ENCODE data around the gene DGKI. TPM values are rescaled to one million over a fixed set of nuclear protein-coding genes. Genes with fewer than 3 reads are reported as not detected.

Gene DGKI
- total and polyA plus RNA-seq, 2 donors (not counting 1 experiment from before 2014, with no cell fraction given), result 0.74 to 2.1 TPM

- H4K20me1 ChIP-seq (ENCODE audit: control insufficient read depth, extremely low read depth, insufficient read depth, low read length), result no peaks in the 10 kb centered on the region
- peak in 1 of 2 donors; percentile 80 for DNase-seq (ENCODE audit: low read depth in 2 of 2)
- no peaks in the 10 kb centered on the region for H3K27me3 ChIP-seq (ENCODE audit: control insufficient read depth, insufficient read depth, low read length)
- no peak overlapping the region for H3K4me3 ChIP-seq (replicated peaks in 1 of 4; ENCODE audit: control extremely low read depth in 1 of 4, insufficient read depth in 1 of 4, low read depth in 3 of 4, low read length in 4 of 4)
- H2AFZ ChIP-seq (ENCODE audit: low read length), result no peak overlapping the region
- H3K27ac ChIP-seq (ENCODE audit: insufficient read depth, low read length), result peak overlapping the region; percentile 61
- peaks cover 2% of the 10 kb centered on the region for H3K79me2 ChIP-seq (ENCODE audit: control insufficient read depth, insufficient read depth, low read length)
- TF ChIP-seq CTCF (conservative IDR thresholded peaks at IDR 0.05 in 1 of 2, IDR thresholded peaks at IDR 0.05 in 1 of 2; ENCODE audit: low read depth in 1 of 2, low read length in 2 of 2), result no peak
- TF ChIP-seq EZH2 (IDR thresholded peaks at IDR 0.05; ENCODE audit: low read length, missing control alignments), result no peak
- H3K36me3 ChIP-seq (ENCODE audit: control insufficient read depth, insufficient read depth, low read length), result peaks cover 25% of the 10 kb centered on the region
- H3K9me3 ChIP-seq (ENCODE audit: control insufficient read depth, insufficient read depth, low read depth, low read length), result peaks cover 1% of the 10 kb centered on the region
- H3K9ac ChIP-seq (ENCODE audit: insufficient read depth, low read length), result no peak overlapping the region
- H3K4me2 ChIP-seq (ENCODE audit: extremely low read depth, insufficient read depth, low read length), result peak overlapping the region; percentile 1
- peaks cover 13% of the 10 kb centered on the region for H3K4me1 ChIP-seq (ENCODE audit: control insufficient read depth, extremely low read depth, insufficient read depth, low read length)
Observed at GRCh38 chr7:137882806-137883205, 36.0 kb upstream of the DGKI start.

GRCh38 chr7:137882261-137882668 is 35.5 kb upstream of the DGKI start:
- no peaks in the 10 kb centered on the region for H4K20me1 ChIP-seq (ENCODE audit: control insufficient read depth, extremely low read depth, insufficient read depth, low read length)
- H3K4me2 ChIP-seq (ENCODE audit: extremely low read depth, insufficient read depth, low read length), result peak overlapping the region; percentile 1
- no peak overlapping the region for H3K4me3 ChIP-seq (replicated peaks in 1 of 4; ENCODE audit: control extremely low read depth in 1 of 4, insufficient read depth in 1 of 4, low read depth in 3 of 4, low read length in 4 of 4)
- no peak overlapping the region for H2AFZ ChIP-seq (ENCODE audit: low read length)
- H3K9ac ChIP-seq (ENCODE audit: insufficient read depth, low read length), result no peak overlapping the region
- H3K9me3 ChIP-seq (ENCODE audit: control insufficient read depth, insufficient read depth, low read depth, low read length), result peaks cover 1% of the 10 kb centered on the region
- peaks cover 2% of the 10 kb centered on the region for H3K79me2 ChIP-seq (ENCODE audit: control insufficient read depth, insufficient read depth, low read length)
- H3K27me3 ChIP-seq (ENCODE audit: control insufficient read depth, insufficient read depth, low read length), result no peaks in the 10 kb centered on the region
- peak overlapping the region; percentile 61 for H3K27ac ChIP-seq (ENCODE audit: insufficient read depth, low read length)
- DNase-seq (ENCODE audit: low read depth in 2 of 2), result peak; percentile 90 to 100
- peaks cover 13% of the 10 kb centered on the region for H3K4me1 ChIP-seq (ENCODE audit: control insufficient read depth, extremely low read depth, insufficient read depth, low read length)
- no peak for TF ChIP-seq EZH2 (IDR thresholded peaks at IDR 0.05; ENCODE audit: low read length, missing control alignments)
- TF ChIP-seq CTCF (conservative IDR thresholded peaks at IDR 0.05 in 1 of 2, IDR thresholded peaks at IDR 0.05 in 1 of 2; ENCODE audit: low read depth in 1 of 2, low read length in 2 of 2), result no peak
- H3K36me3 ChIP-seq (ENCODE audit: control insufficient read depth, insufficient read depth, low read length), result peaks cover 25% of the 10 kb centered on the region

GRCh38 chr7:137881607-137882260 is 35.0 kb upstream of the DGKI start:
- H4K20me1 ChIP-seq (ENCODE audit: control insufficient read depth, extremely low read depth, insufficient read depth, low read length), result no peaks in the 10 kb centered on the region
- H3K4me1 ChIP-seq (ENCODE audit: control insufficient read depth, extremely low read depth, insufficient read depth, low read length), result peaks cover 13% of the 10 kb centered on the region
- no peak overlapping the region for H2AFZ ChIP-seq (ENCODE audit: low read length)
- H3K27ac ChIP-seq (ENCODE audit: insufficient read depth, low read length), result peak overlapping the region; percentile 35
- no peak overlapping the region for H3K4me3 ChIP-seq (replicated peaks in 1 of 4; ENCODE audit: control extremely low read depth in 1 of 4, insufficient read depth in 1 of 4, low read depth in 3 of 4, low read length in 4 of 4)
- DNase-seq (ENCODE audit: low read depth in 2 of 2), result no peak
- H3K27me3 ChIP-seq (ENCODE audit: control insufficient read depth, insufficient read depth, low read length), result no peaks in the 10 kb centered on the region
- H3K4me2 ChIP-seq (ENCODE audit: extremely low read depth, insufficient read depth, low read length), result no peak overlapping the region
- peaks cover 2% of the 10 kb centered on the region for H3K79me2 ChIP-seq (ENCODE audit: control insufficient read depth, insufficient read depth, low read length)
- peaks cover 25% of the 10 kb centered on the region for H3K36me3 ChIP-seq (ENCODE audit: control insufficient read depth, insufficient read depth, low read length)
- H3K9ac ChIP-seq (ENCODE audit: insufficient read depth, low read length), result no peak overlapping the region
- TF ChIP-seq CTCF (conservative IDR thresholded peaks at IDR 0.05 in 1 of 2, IDR thresholded peaks at IDR 0.05 in 1 of 2; ENCODE audit: low read depth in 1 of 2, low read length in 2 of 2) (no peak), EZH2 (IDR thresholded peaks at IDR 0.05; ENCODE audit: low read length, missing control alignments) (no peak)
- H3K9me3 ChIP-seq (ENCODE audit: control insufficient read depth, insufficient read depth, low read depth, low read length), result peaks cover 1% of the 10 kb centered on the region
